Stimulated activated CD8-positive, alpha-beta memory T cell treated with anti-CD3 and anti-CD28 coated beads, Interleukin-4, amount 100 ng/mL, for 48 hours (primary cell): ENCODE results near the gene SGTA.

Experiments used
- DNase-seq: peaks from one replicate; pipeline ENCODE4 v3.0.0-alpha.2; 2020

SGTA gene

GRCh38 chr19:2809387-2810140, 26.5 kb upstream of the SGTA start:
- no peak for DNase-seq

- DNase-seq, result no peak
These were observed 25.3 kb upstream of the SGTA start for GRCh38 chr19:2808129-2808941.

GRCh38 chr19:2807379-2808128, 24.5 kb upstream of the SGTA start:
- DNase-seq, result no peak

GRCh38 chr19:2806736-2807378, 23.8 kb upstream of the SGTA start:
- DNase-seq, result no peak

GRCh38 chr19:2805991-2806649, 23.0 kb upstream of the SGTA start:
- DNase-seq, result no peak

- DNase-seq, result no peak
These were observed 22.3 kb upstream of the SGTA start for GRCh38 chr19:2805261-2805900.

GRCh38 chr19:2804156-2805004, 21.3 kb upstream of the SGTA start:
- no peak for DNase-seq

- DNase-seq, result no peak
These were observed 20.5 kb upstream of the SGTA start for GRCh38 chr19:2803486-2804155.

GRCh38 chr19:2802826-2803225, 19.8 kb upstream of the SGTA start:
- DNase-seq, result no peak

- no peak for DNase-seq
These were observed 17.4 kb upstream of the SGTA start for GRCh38 chr19:2800506-2800905.

- DNase-seq, result no peak
These were observed 16.4 kb upstream of the SGTA start for GRCh38 chr19:2799273-2800020.

GRCh38 chr19:2798733-2799132, 15.7 kb upstream of the SGTA start:
- no peak for DNase-seq

GRCh38 chr19:2798158-2798685, 15.1 kb upstream of the SGTA start:
- DNase-seq, result no peak

GRCh38 chr19:2797280-2797679, 14.2 kb upstream of the SGTA start:
- DNase-seq, result no peak

- no peak for DNase-seq
These were observed 13.7 kb upstream of the SGTA start for GRCh38 chr19:2796659-2797266.

- DNase-seq, result no peak
These were observed 13.0 kb upstream of the SGTA start for GRCh38 chr19:2795827-2796658.

- no peak for DNase-seq
These were observed 10.5 kb upstream of the SGTA start for GRCh38 chr19:2793577-2793976.

- DNase-seq, result no peak
These were observed 10.1 kb upstream of the SGTA start for GRCh38 chr19:2793126-2793525.
